Astrocyte (in vitro differentiated cells and primary cell): ENCODE measurements around the gene ENTPD3. TPM values are rescaled to one million over a fixed set of nuclear protein-coding genes. Genes with fewer than 3 reads are reported as not detected.

ENCODE experiments used
- DNase-seq: peaks from one replicate; pipeline ENCODE4 v3.0.0-alpha.2; 2010; ENCODE audit warnings: low read depth
- FAIRE-seq: peaks from 2 replicates; lab custom pipeline; 2011; peaks lifted over from hg19 to GRCh38; lab: Jason Lieb, UNC
- H2AFZ ChIP-seq: 2 replicates; pipeline ENCODE4 v1.6.0; 2012; ENCODE audit warnings: low read depth, low read length, inconsistent platforms
- H3K27ac ChIP-seq: 2 replicates; pipeline ENCODE4 v1.5.1; 2011; ENCODE audit warnings: low read depth, low read length, inconsistent platforms
- H3K27me3 ChIP-seq: 2 replicates; pipeline ENCODE4 v1.6.0; 2011; ENCODE audit warnings: low read length, inconsistent platforms; ENCODE audit not compliant: insufficient read depth
- H3K36me3 ChIP-seq: 2 replicates; pipeline ENCODE4 v1.5.1; 2011; ENCODE audit warnings: low read length, inconsistent platforms; ENCODE audit not compliant: insufficient read depth
- H3K4me1 ChIP-seq: 2 replicates; pipeline ENCODE4 v1.5.1; 2011; ENCODE audit warnings: low read length, inconsistent platforms; ENCODE audit not compliant: insufficient read depth
- H3K4me2 ChIP-seq: 2 replicates; pipeline ENCODE4 v1.6.0; 2012; ENCODE audit warnings: low read length, inconsistent platforms
- H3K4me3 ChIP-seq: 2 replicates; pipeline ENCODE4 v1.5.1; 2011; ENCODE audit warnings: low read depth, mild to moderate bottlenecking, low read length, inconsistent platforms; ENCODE audit not compliant: insufficient read depth
- H3K79me2 ChIP-seq: 2 replicates; pipeline ENCODE4 v1.6.0; 2012; ENCODE audit warnings: mild to moderate bottlenecking, low read length, inconsistent platforms; ENCODE audit not compliant: insufficient read depth
- H3K9ac ChIP-seq: 2 replicates; pipeline ENCODE4 v1.6.0; 2012; ENCODE audit warnings: mild to moderate bottlenecking, low read length, inconsistent platforms
- H3K9me3 ChIP-seq: 2 replicates; pipeline ENCODE4 v1.5.1; 2012; ENCODE audit warnings: low read depth, mild to moderate bottlenecking, low read length, inconsistent platforms; ENCODE audit not compliant: insufficient read depth
- H4K20me1 ChIP-seq: 2 replicates; pipeline ENCODE4 v1.6.0; 2012; ENCODE audit warnings: low read length, inconsistent platforms; ENCODE audit not compliant: insufficient read depth
- H3K27ac Mint-ChIP-seq: one replicate; pipeline ENCODE4 v1.8.0; 2021; ENCODE audit warnings: mild to moderate bottlenecking, mixed read lengths; ENCODE audit not compliant: unreplicated experiment
- H3K27me3 Mint-ChIP-seq: one replicate; pipeline ENCODE4 v1.8.0; 2021; ENCODE audit warnings: low read depth, mixed read lengths; ENCODE audit not compliant: unreplicated experiment
- H3K36me3 Mint-ChIP-seq: one replicate; pipeline ENCODE4 v1.8.0; 2021; ENCODE audit warnings: low read depth, mixed read lengths; ENCODE audit not compliant: unreplicated experiment
- H3K4me1 Mint-ChIP-seq: one replicate; pipeline ENCODE4 v1.8.0; 2021; ENCODE audit warnings: low read depth, mixed read lengths; ENCODE audit not compliant: unreplicated experiment
- H3K4me3 Mint-ChIP-seq: one replicate; pipeline ENCODE4 v1.8.0; 2021; ENCODE audit warnings: mild to moderate bottlenecking, moderate library complexity, mixed read lengths; ENCODE audit not compliant: unreplicated experiment
- H3K9me3 Mint-ChIP-seq: one replicate; pipeline ENCODE4 v1.8.0; 2021; ENCODE audit warnings: mild to moderate bottlenecking, mixed read lengths; ENCODE audit not compliant: unreplicated experiment
- EZH2 ChIP-seq: IDR thresholded peaks from 2 replicates; pipeline ENCODE4 v1.6.1; 2012; ENCODE audit warnings: mild to moderate bottlenecking, low read length, inconsistent platforms; ENCODE audit not compliant: insufficient read depth
- total RNA-seq: library from RNA; stranded (reverse); gene quantifications from 2 replicates; pipeline ENCODE4 v1.2.1, GENCODE V29; 2021
- TF ChIP-seq, protein P1 (sequence below): IDR thresholded peaks from 2 replicates; pipeline ENCODE4 v1.5.1; 2011; ENCODE audit warnings: low read depth, mild to moderate bottlenecking, inconsistent platforms, low read length, moderate library complexity; ENCODE audit not compliant: insufficient read depth

Gene ENTPD3
- total RNA-seq, 1 donor from 2014 or later = 0.75 TPM

DNA sequence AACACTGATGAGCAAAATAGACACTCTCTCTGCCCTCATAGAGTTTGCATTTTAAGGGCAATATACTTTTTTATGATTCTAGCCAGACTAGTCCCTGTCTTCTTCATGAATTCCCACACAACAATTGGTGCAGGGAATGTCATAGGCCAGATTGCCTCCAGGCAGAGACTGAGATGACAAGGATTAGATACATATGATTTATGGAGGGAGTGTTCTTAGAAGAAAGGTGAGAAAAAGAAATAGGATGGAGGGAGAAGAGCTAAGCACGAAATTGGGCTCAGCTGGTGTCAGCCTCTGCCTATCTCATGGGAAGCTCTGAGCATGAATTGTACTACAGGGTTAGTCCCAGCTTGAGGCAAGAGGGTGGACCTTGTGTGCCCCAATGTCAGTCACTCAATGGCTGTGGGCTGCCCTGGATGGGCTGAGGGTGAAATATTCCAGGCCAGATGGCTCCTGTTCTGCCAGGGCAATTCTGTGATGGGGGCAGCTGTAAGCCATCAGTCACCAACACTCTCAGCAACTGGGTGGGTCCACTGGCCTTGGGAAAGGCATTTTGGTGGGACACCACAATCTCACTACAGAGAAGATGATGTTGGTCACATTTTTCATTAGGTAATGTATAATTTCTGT is 46.3 kb upstream of the ENTPD3 start:
- H3K36me3 Mint-ChIP-seq = no peaks in the 10 kb centered on the region
- TF ChIP-seq, protein P1, sequence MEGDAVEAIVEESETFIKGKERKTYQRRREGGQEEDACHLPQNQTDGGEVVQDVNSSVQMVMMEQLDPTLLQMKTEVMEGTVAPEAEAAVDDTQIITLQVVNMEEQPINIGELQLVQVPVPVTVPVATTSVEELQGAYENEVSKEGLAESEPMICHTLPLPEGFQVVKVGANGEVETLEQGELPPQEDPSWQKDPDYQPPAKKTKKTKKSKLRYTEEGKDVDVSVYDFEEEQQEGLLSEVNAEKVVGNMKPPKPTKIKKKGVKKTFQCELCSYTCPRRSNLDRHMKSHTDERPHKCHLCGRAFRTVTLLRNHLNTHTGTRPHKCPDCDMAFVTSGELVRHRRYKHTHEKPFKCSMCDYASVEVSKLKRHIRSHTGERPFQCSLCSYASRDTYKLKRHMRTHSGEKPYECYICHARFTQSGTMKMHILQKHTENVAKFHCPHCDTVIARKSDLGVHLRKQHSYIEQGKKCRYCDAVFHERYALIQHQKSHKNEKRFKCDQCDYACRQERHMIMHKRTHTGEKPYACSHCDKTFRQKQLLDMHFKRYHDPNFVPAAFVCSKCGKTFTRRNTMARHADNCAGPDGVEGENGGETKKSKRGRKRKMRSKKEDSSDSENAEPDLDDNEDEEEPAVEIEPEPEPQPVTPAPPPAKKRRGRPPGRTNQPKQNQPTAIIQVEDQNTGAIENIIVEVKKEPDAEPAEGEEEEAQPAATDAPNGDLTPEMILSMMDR = no peak
- no peak for TF ChIP-seq EZH2
- H3K4me1 ChIP-seq = no peaks in the 10 kb centered on the region
- H3K27ac Mint-ChIP-seq = no peak overlapping the region
- no peaks in the 10 kb centered on the region for H3K9me3 Mint-ChIP-seq
- no peak overlapping the region for H3K4me2 ChIP-seq
- H3K27me3 Mint-ChIP-seq = no peaks in the 10 kb centered on the region
- FAIRE-seq (no peak), DNase-seq (no peak)
- H3K79me2 ChIP-seq = no peaks in the 10 kb centered on the region
- H3K27me3 ChIP-seq = no peaks in the 10 kb centered on the region
- H2AFZ ChIP-seq = no peak overlapping the region
- no peaks in the 10 kb centered on the region for H4K20me1 ChIP-seq
- H3K4me3 Mint-ChIP-seq = no peak overlapping the region
- no peaks in the 10 kb centered on the region for H3K9me3 ChIP-seq
- no peak overlapping the region for H3K4me3 ChIP-seq
- no peak overlapping the region for H3K9ac ChIP-seq
- H3K4me1 Mint-ChIP-seq = no peaks in the 10 kb centered on the region
- H3K27ac ChIP-seq = no peak overlapping the region
- H3K36me3 ChIP-seq = no peaks in the 10 kb centered on the region

DNA sequence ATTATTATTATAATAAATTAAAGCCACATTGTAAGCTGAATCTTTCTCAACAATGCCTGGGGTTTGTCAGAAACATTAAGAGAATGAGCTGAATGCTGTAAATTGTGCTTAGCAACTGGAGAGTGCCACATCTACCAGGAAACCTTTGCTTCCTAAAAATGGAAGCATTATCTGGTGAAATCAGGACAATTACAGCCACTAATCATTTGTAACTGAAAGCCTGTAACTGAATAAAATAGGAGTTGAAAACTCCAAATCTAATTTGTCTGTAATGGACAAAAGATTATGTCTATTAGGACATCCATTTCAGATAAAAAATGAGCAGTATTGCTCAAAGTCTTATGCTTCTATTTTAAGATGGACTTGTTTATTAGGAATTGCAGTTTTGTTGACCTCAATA is 45.3 kb upstream of the ENTPD3 start:
- H3K27ac ChIP-seq = no peak overlapping the region
- no peak overlapping the region for H3K9ac ChIP-seq
- H2AFZ ChIP-seq = no peak overlapping the region
- peaks cover 2% of the 10 kb centered on the region for H3K9me3 Mint-ChIP-seq
- H3K79me2 ChIP-seq = no peaks in the 10 kb centered on the region
- no peak for TF ChIP-seq EZH2
- TF ChIP-seq, protein P1 = no peak
- H3K36me3 ChIP-seq = no peaks in the 10 kb centered on the region
- H3K4me3 ChIP-seq = no peak overlapping the region
- H3K27ac Mint-ChIP-seq = no peak overlapping the region
- DNase-seq (no peak), FAIRE-seq (no peak)
- H3K4me3 Mint-ChIP-seq = no peak overlapping the region
- no peak overlapping the region for H3K4me2 ChIP-seq
- no peaks in the 10 kb centered on the region for H3K36me3 Mint-ChIP-seq
- H3K27me3 ChIP-seq = no peaks in the 10 kb centered on the region
- no peaks in the 10 kb centered on the region for H3K4me1 Mint-ChIP-seq
- no peaks in the 10 kb centered on the region for H3K9me3 ChIP-seq
- no peaks in the 10 kb centered on the region for H3K4me1 ChIP-seq
- no peaks in the 10 kb centered on the region for H4K20me1 ChIP-seq
- no peaks in the 10 kb centered on the region for H3K27me3 Mint-ChIP-seq

DNA sequence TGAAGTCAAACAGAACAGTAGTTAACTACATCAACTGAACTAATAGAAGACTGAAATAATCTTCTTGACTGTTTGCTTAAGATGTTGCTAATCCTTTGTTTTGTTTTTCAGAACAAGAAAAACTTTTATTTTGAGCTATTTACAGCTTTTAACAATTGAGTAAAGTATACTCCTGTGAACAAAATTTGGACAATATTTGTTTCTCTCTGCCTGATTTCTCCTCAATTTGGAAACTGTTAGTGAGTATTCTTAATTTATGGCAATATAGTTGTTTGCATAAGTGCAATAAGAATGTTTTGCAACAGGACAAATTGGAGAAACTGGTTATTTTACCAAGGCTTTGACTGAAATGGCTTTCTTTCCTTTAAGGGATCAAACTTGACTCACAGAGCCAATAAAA is 36.5 kb upstream of the ENTPD3 start:
- H3K4me1 Mint-ChIP-seq = no peaks in the 10 kb centered on the region
- no peaks in the 10 kb centered on the region for H3K36me3 Mint-ChIP-seq
- no peak overlapping the region for H3K4me3 Mint-ChIP-seq
- no peaks in the 10 kb centered on the region for H4K20me1 ChIP-seq
- H3K4me3 ChIP-seq = no peak overlapping the region
- DNase-seq (no peak), FAIRE-seq (no peak)
- peaks cover 8% of the 10 kb centered on the region for H3K9me3 Mint-ChIP-seq
- H3K4me1 ChIP-seq = no peaks in the 10 kb centered on the region
- H3K9me3 ChIP-seq = no peaks in the 10 kb centered on the region
- H3K79me2 ChIP-seq = no peaks in the 10 kb centered on the region
- H3K27ac Mint-ChIP-seq = no peak overlapping the region
- no peak overlapping the region for H3K9ac ChIP-seq
- peaks cover 7% of the 10 kb centered on the region for H3K27me3 Mint-ChIP-seq
- H3K4me2 ChIP-seq = no peak overlapping the region
- H3K36me3 ChIP-seq = no peaks in the 10 kb centered on the region
- H2AFZ ChIP-seq = no peak overlapping the region
- H3K27me3 ChIP-seq = no peaks in the 10 kb centered on the region
- no peak for TF ChIP-seq EZH2
- H3K27ac ChIP-seq = no peak overlapping the region
